DND-41 (cell line): Measurements from ENCODE around the gene TNN.

Source experiments
- ATAC-seq: fragments of 200-7000 bp; cut with Tn5 transposase; 3 replicates; pipeline ENCODE4 v1.9.1; 2021; ENCODE audit warnings: low read depth; ENCODE audit not compliant: insufficient read depth
- DNase-seq: peaks from one replicate; pipeline ENCODE4 v3.0.0-alpha.2; 2020
- H2AFZ ChIP-seq: 2 replicates; pipeline ENCODE4 v1.6.0; 2012; ENCODE audit warnings: low read depth, low read length
- H3K27ac ChIP-seq: 2 replicates; pipeline ENCODE4 v1.5.1; 2012; ENCODE audit warnings: low read length, inconsistent platforms
- H3K27me3 ChIP-seq: fragments of 200-600 bp; sonication (generic); 2 replicates; pipeline ENCODE4 v1.6.0; 2012; ENCODE audit warnings: low read length, mild to moderate bottlenecking, inconsistent platforms; ENCODE audit not compliant: insufficient read depth, poor library complexity
- H3K36me3 ChIP-seq: 2 replicates; pipeline ENCODE4 v1.5.1; 2012; ENCODE audit warnings: low read length, inconsistent platforms; ENCODE audit not compliant: insufficient read depth
- H3K4me1 ChIP-seq: 2 replicates; pipeline ENCODE4 v1.5.1; 2012; ENCODE audit warnings: mild to moderate bottlenecking, low read length; ENCODE audit not compliant: insufficient read depth
- H3K4me2 ChIP-seq: 2 replicates; pipeline ENCODE4 v1.6.0; 2012; ENCODE audit warnings: mild to moderate bottlenecking, moderate library complexity, low read length, inconsistent platforms; ENCODE audit not compliant: insufficient read depth
- H3K4me3 ChIP-seq, 2 experiments: fragments of 200-600 bp in 1 of 2; shearing (Covaris generic) in 1 of 2; 2 replicates each; pipeline ENCODE4 v1.5.1; 2012 to 2016; ENCODE audit warnings: inconsistent platforms in 2 of 2, low read length in 2 of 2, mild to moderate bottlenecking in 2 of 2, low read depth in 1 of 2, moderate library complexity in 1 of 2
- H3K79me2 ChIP-seq: 2 replicates; pipeline ENCODE4 v1.6.0; 2012; ENCODE audit warnings: low read length, inconsistent platforms; ENCODE audit not compliant: insufficient read depth
- H3K9ac ChIP-seq: 2 replicates; pipeline ENCODE4 v1.6.0; 2012; ENCODE audit warnings: low read depth, mild to moderate bottlenecking, inconsistent platforms, low read length, moderate library complexity
- H3K9me3 ChIP-seq: 2 replicates; pipeline ENCODE4 v1.5.1; 2012; ENCODE audit warnings: low read length, moderate library complexity, mild to moderate bottlenecking, inconsistent platforms; ENCODE audit not compliant: insufficient read depth, severe bottlenecking
- H4K20me1 ChIP-seq: 2 replicates; pipeline ENCODE4 v1.6.0; 2012; ENCODE audit warnings: low read length; ENCODE audit not compliant: insufficient read depth
- CTCF ChIP-seq: IDR thresholded peaks from 2 replicates; pipeline ENCODE4 v1.5.1; 2012; ENCODE audit warnings: borderline replicate concordance, low read length, moderate library complexity, mild to moderate bottlenecking; ENCODE audit not compliant: poor library complexity, severe bottlenecking; ENCODE audit errors: extremely low read depth
- EZH2 ChIP-seq: IDR thresholded peaks from 3 replicates; pipeline ENCODE4 v1.6.1; 2012; ENCODE audit warnings: borderline replicate concordance, low read depth, mild to moderate bottlenecking, moderate library complexity, low read length, inconsistent platforms; ENCODE audit not compliant: severe bottlenecking

The TNN gene

GRCh38 chr1:175050992-175051391 is 16.6 kb upstream of the TNN start:
- H3K79me2 ChIP-seq = no peaks in the 10 kb centered on the region
- no peaks in the 10 kb centered on the region for H3K36me3 ChIP-seq
- H2AFZ ChIP-seq = no peak overlapping the region
- H3K27me3 ChIP-seq = peaks cover 9% of the 10 kb centered on the region
- no peaks in the 10 kb centered on the region for H3K4me1 ChIP-seq
- no peak overlapping the region for H3K4me2 ChIP-seq
- DNase-seq (no peak), ATAC-seq (no peak)
- no peak overlapping the region for H3K27ac ChIP-seq
- H3K4me3 ChIP-seq = no peak overlapping the region
- TF ChIP-seq CTCF = no peak
- no peak for TF ChIP-seq EZH2
- H3K9ac ChIP-seq = no peak overlapping the region
- no peaks in the 10 kb centered on the region for H3K9me3 ChIP-seq
- H4K20me1 ChIP-seq = no peaks in the 10 kb centered on the region

GRCh38 chr1:175054736-175055135 is 12.9 kb upstream of the TNN start:
- no peaks in the 10 kb centered on the region for H3K4me1 ChIP-seq
- no peaks in the 10 kb centered on the region for H3K9me3 ChIP-seq
- ATAC-seq = no peak

GRCh38 chr1:175062339-175062738 is 5.3 kb upstream of the TNN start:
- Histone ChIP-seq H3K36me3 (no peaks in the 10 kb centered on the region), H2AFZ (no peak overlapping the region), H3K4me3 (no peak overlapping the region), H3K9ac (no peak overlapping the region), H3K4me2 (no peak overlapping the region), H4K20me1 (no peaks in the 10 kb centered on the region), H3K27me3 (peaks cover 6% of the 10 kb centered on the region), H3K9me3 (no peaks in the 10 kb centered on the region), H3K79me2 (no peaks in the 10 kb centered on the region), H3K4me1 (no peaks in the 10 kb centered on the region), H3K27ac (no peak overlapping the region)
- ATAC-seq = no peak
- DNase-seq = no peak
- TF ChIP-seq EZH2 (no peak), CTCF (no peak)

More at GRCh38 chr1:175054736-175055135, 12.9 kb upstream of the TNN start:
- Histone ChIP-seq H3K79me2 (no peaks in the 10 kb centered on the region), H3K9ac (no peak overlapping the region), H3K27me3 (peaks cover 3% of the 10 kb centered on the region), H3K4me2 (no peak overlapping the region), H3K36me3 (no peaks in the 10 kb centered on the region), H3K4me3 (no peak overlapping the region), H2AFZ (no peak overlapping the region), H3K27ac (no peak overlapping the region), H4K20me1 (no peaks in the 10 kb centered on the region)
- DNase-seq = no peak
- TF ChIP-seq EZH2 (no peak), CTCF (no peak)

GRCh38 chr1:175062858-175063257 is 4.8 kb upstream of the TNN start:
- no peak for TF ChIP-seq EZH2
- TF ChIP-seq CTCF = no peak
- Histone ChIP-seq H4K20me1 (no peaks in the 10 kb centered on the region), H3K4me2 (no peak overlapping the region), H3K9ac (no peak overlapping the region), H3K4me3 (no peak overlapping the region), H3K27me3 (peaks cover 10% of the 10 kb centered on the region), H3K36me3 (no peaks in the 10 kb centered on the region), H3K4me1 (no peaks in the 10 kb centered on the region), H3K27ac (no peak overlapping the region), H2AFZ (no peak overlapping the region), H3K79me2 (no peaks in the 10 kb centered on the region), H3K9me3 (no peaks in the 10 kb centered on the region)
- no peak for ATAC-seq
- no peak for DNase-seq
